GM23248 (cell line): ENCODE measurements around the gene GRB10. TPM values are rescaled to one million over a fixed set of nuclear protein-coding genes. Genes with fewer than 3 reads are reported as not detected.

ENCODE experiments used
- DNase-seq: peaks from one replicate; pipeline ENCODE4 v3.0.0-alpha.2; 2015
- H2AFZ ChIP-seq: fragments of 200-600 bp; sonication (generic); 2 replicates; pipeline ENCODE4 v1.6.1; 2016; ENCODE audit warnings: antibody characterized with exemption
- H3F3A ChIP-seq: fragments of 200-600 bp; sonication (generic); 2 replicates; pipeline ENCODE4 v1.6.1; 2016; ENCODE audit warnings: mild to moderate bottlenecking, antibody characterized with exemption, mixed run types; ENCODE audit not compliant: insufficient read depth
- H3K27ac ChIP-seq: fragments of 200-600 bp; sonication (generic); 2 replicates; pipeline ENCODE4 v1.5.1; 2016; ENCODE audit warnings: mild to moderate bottlenecking
- H3K27me3 ChIP-seq: fragments of 200-600 bp; sonication (generic); replicated peaks from 2 replicates; pipeline ENCODE4 v1.6.1; 2016; ENCODE audit warnings: mild to moderate bottlenecking; ENCODE audit not compliant: insufficient read depth
- H3K36me3 ChIP-seq: fragments of 200-600 bp; sonication (generic); 2 replicates; pipeline ENCODE4 v1.6.1; 2016; ENCODE audit warnings: low read depth, mild to moderate bottlenecking
- H3K4me1 ChIP-seq: fragments of 200-600 bp; sonication (generic); 2 replicates; pipeline ENCODE4 v1.6.1; 2016; ENCODE audit warnings: mild to moderate bottlenecking; ENCODE audit not compliant: insufficient read depth
- H3K4me2 ChIP-seq: fragments of 200-600 bp; sonication (generic); one replicate; pipeline ENCODE4 v1.6.1; 2016; ENCODE audit warnings: mild to moderate bottlenecking; ENCODE audit not compliant: unreplicated experiment
- H3K4me3 ChIP-seq: fragments of 200-600 bp; sonication (generic); 2 replicates; pipeline ENCODE4 v1.5.1; 2016; ENCODE audit warnings: mild to moderate bottlenecking
- H3K79me2 ChIP-seq: fragments of 200-600 bp; sonication (generic); 2 replicates; pipeline ENCODE4 v1.6.1; 2016; ENCODE audit warnings: mild to moderate bottlenecking; ENCODE audit not compliant: insufficient read depth
- H3K9ac ChIP-seq: fragments of 200-600 bp; sonication (generic); 2 replicates; pipeline ENCODE4 v1.6.1; 2016; ENCODE audit warnings: mild to moderate bottlenecking
- H3K9me2 ChIP-seq: fragments of 200-600 bp; sonication (generic); 2 replicates; pipeline ENCODE4 v1.6.1; 2016; ENCODE audit warnings: mixed run types, mild to moderate bottlenecking, moderate library complexity; ENCODE audit not compliant: insufficient read depth
- H3K9me3 ChIP-seq: fragments of 200-600 bp; sonication (generic); one replicate; pipeline ENCODE4 v1.6.1; 2017; ENCODE audit warnings: low read depth
- H4K20me1 ChIP-seq: fragments of 200-600 bp; sonication (generic); 2 replicates; pipeline ENCODE4 v1.6.0; 2016; ENCODE audit not compliant: insufficient read depth
- EZH2 ChIP-seq: fragments of 200-600 bp; sonication (generic); IDR thresholded peaks from 2 replicates; pipeline ENCODE4 v1.6.1; 2018; ENCODE audit warnings: antibody characterized with exemption, mild to moderate bottlenecking; ENCODE audit not compliant: insufficient read depth, poor library complexity, severe bottlenecking
- EZH2phosphoT487 ChIP-seq: fragments of 200-600 bp; sonication (generic); IDR thresholded peaks from 2 replicates; pipeline ENCODE4 v1.6.1; 2018; ENCODE audit warnings: antibody characterized with exemption, moderate library complexity, mild to moderate bottlenecking, low read depth; ENCODE audit not compliant: insufficient read depth
- WGBS, 2 experiments: methylation state at CpG; one replicate each; pipeline ENCODE4 v1.1.6; 2015 to 2017; ENCODE audit warnings: low lambda C conversion rate in 2 of 2, low coverage in 1 of 2; ENCODE audit errors: missing lambda C conversion rate in 2 of 2; 5-methylcytosine and 5-hydroxymethylcytosine counted together
- in situ Hi-C: fragments of 300-500 bp; cut with MboI; formaldehyde crosslinking; loops from 2 replicates; pipeline ENCODE4 v1.15.0; 2020
- polyA plus RNA-seq: library from polyadenylated mRNA; unstranded; fragments of >200 nt; fragmentation: Nextera tagmentation; extraction: Ambion mirVana; gene quantifications from 2 replicates; pipeline ENCODE4 v1.2.1, GENCODE V29; 2016
- total RNA-seq: library from RNA; depleted of rRNA; stranded (reverse); fragments of >200 nt; shearing (Covaris generic); gene quantifications from 2 replicates; pipeline ENCODE4 v1.2.3, GENCODE V29; 2014

Gene GRB10
- total and polyA plus RNA-seq, 2 experiments from 2014 or later: 12.9 to 25.9 TPM

DNA sequence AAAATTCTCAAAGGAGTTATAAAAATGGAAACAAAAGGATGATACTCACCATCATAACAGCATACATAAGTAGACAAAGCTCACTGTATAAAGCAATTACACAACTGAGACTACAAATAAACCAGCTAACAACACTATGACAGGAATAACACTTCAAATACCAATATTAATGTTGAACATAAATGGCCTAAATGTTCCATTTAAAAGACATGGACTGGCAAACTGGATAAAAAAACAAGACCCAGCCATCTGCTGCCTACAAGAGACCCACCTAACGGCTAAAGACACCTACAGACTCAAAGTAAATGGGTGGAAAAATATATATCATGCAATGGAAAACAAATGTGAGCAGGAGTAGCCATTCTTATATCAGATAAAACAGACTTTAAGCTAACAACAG lies 148.3 kb downstream of the GRB10 start:
- H3K4me2 ChIP-seq: no peak overlapping the region
- no peak overlapping the region for H3K4me3 ChIP-seq
- H3K27me3 ChIP-seq: no peaks in the 10 kb centered on the region
- no peaks in the 10 kb centered on the region for H3K9me2 ChIP-seq
- H3K79me2 ChIP-seq: peaks cover 63% of the 10 kb centered on the region
- WGBS, 2 experiments: 92 to 97% methylated on average over 1 of the region's 1 CpG
- H2AFZ ChIP-seq: no peak overlapping the region
- H3F3A ChIP-seq: peaks cover 15% of the 10 kb centered on the region
- no peak for DNase-seq
- H3K27ac ChIP-seq: no peak overlapping the region
- TF ChIP-seq EZH2phosphoT487: no peak
- TF ChIP-seq EZH2: no peak
- no peaks in the 10 kb centered on the region for H3K9me3 ChIP-seq
- in situ Hi-C loops: no loop called here
- H3K4me1 ChIP-seq: no peaks in the 10 kb centered on the region
- H3K9ac ChIP-seq: no peak overlapping the region
- no peaks in the 10 kb centered on the region for H3K36me3 ChIP-seq
- H4K20me1 ChIP-seq: peaks cover 14% of the 10 kb centered on the region; the same call in 1 of the 2 replicates

DNA sequence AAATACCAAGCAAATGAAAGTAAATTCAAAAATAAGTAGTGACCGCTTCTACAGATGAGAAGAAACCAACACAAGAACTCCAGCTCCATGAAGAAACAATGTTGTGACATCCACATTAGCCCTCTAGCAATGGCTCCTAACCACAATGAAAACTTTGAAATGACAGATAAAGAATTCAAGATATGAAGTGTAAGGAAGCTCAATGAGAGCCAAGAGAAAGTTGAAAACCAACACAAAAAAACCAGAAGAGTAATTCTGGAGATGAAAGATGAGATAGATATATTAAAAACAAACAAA lies 149.3 kb downstream of the GRB10 start:
- TF ChIP-seq EZH2 (no peak), EZH2phosphoT487 (no peak)
- no peak overlapping the region for H2AFZ ChIP-seq
- no peaks in the 10 kb centered on the region for H3K9me3 ChIP-seq
- no peaks in the 10 kb centered on the region for H3K27me3 ChIP-seq
- H3K79me2 ChIP-seq: peaks cover 63% of the 10 kb centered on the region
- H3F3A ChIP-seq: peaks cover 12% of the 10 kb centered on the region
- no peak overlapping the region for H3K27ac ChIP-seq
- no peaks in the 10 kb centered on the region for H3K4me1 ChIP-seq
- H3K4me3 ChIP-seq: no peak overlapping the region
- 95 to 100% methylated on average over 1 of the region's 1 CpG for WGBS, 2 experiments
- no peak for DNase-seq
- H3K9me2 ChIP-seq: no peaks in the 10 kb centered on the region
- in situ Hi-C loops: no loop called here
- H4K20me1 ChIP-seq: peaks cover 14% of the 10 kb centered on the region; the same call in 1 of the 2 replicates
- no peaks in the 10 kb centered on the region for H3K36me3 ChIP-seq
- H3K9ac ChIP-seq: no peak overlapping the region
- no peak overlapping the region for H3K4me2 ChIP-seq

DNA sequence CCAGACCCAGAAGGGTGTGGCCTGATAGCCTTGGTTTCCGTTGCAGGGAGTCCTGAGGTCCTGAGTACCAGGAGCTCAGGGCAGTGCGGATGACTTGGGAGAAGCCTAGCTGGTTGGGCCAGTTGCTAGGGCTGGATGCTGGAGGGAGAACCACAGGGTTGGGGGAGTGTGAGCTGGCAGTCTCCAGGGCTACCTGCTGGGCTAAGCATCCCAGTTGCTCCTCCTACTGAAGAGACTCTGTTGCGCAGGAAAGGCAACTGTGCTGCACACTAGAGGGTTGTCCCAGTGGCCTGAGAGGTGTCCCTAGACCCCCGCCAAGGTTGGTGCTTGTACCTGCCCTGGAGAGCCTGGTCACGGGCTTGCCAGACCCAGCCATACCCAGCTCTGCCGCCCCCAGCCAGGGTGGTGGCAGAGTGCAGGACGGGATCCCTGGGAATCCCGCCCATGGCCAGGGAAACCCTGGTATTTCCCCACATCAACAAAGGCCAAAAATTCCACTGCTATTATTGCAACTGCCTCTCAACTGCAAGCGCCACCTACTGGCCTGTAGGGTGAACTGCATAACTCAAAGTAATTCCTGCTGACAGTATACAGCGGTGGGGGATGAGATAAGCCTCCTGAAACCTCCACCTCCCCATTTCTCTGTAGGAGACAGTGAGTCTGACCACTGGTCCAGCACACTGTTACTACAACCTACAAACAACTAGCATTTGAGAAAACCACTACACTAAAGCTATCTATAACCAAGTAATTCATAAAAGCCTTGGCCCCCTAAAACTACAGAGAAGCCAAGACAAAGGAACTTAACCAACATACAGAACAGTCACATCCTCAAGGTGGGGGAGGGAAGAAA lies 149.9 kb downstream of the GRB10 start:
- in situ Hi-C loops: no loop called here
- peaks cover 63% of the 10 kb centered on the region for H3K79me2 ChIP-seq
- no peak overlapping the region for H3K4me2 ChIP-seq
- no peaks in the 10 kb centered on the region for H3K4me1 ChIP-seq
- no peaks in the 10 kb centered on the region for H3K9me2 ChIP-seq
- H4K20me1 ChIP-seq: peaks cover 14% of the 10 kb centered on the region; the same call in 1 of the 2 replicates
- H3K27me3 ChIP-seq: no peaks in the 10 kb centered on the region
- no peak overlapping the region for H3K4me3 ChIP-seq
- no peak for TF ChIP-seq EZH2phosphoT487
- no peak for TF ChIP-seq EZH2
- no peak overlapping the region for H2AFZ ChIP-seq
- H3K9ac ChIP-seq: no peak overlapping the region
- H3F3A ChIP-seq: peaks cover 7% of the 10 kb centered on the region
- WGBS, 2 experiments: 56 to 65% methylated on average over 10 of the region's 10 CpGs
- no peaks in the 10 kb centered on the region for H3K36me3 ChIP-seq
- no peak overlapping the region for H3K27ac ChIP-seq
- no peaks in the 10 kb centered on the region for H3K9me3 ChIP-seq
- peak; percentile 62 for DNase-seq

DNA sequence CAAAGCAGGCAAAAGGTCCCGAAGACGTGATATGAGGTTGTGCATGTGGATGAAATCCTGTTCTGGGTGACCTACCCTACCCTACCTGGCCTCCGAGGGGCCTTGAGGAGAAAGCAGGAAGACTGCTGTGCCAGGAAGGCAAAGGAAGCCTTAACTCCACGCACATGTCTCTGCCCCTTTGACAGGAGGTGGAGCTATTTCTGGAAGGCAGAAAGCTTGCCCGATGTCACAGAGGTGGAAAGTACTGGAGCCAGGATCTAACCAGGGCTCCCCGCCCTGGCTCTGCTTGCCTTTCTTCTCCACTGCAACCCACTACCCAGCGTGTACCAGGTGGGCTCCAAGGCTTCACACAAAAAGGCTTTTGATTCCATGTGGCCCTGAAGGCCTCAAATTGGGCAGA lies 151.1 kb downstream of the GRB10 start:
- H3K79me2 ChIP-seq: peaks cover 55% of the 10 kb centered on the region
- no peak overlapping the region for H3K9ac ChIP-seq
- no peaks in the 10 kb centered on the region for H3K9me2 ChIP-seq
- H3K4me1 ChIP-seq: no peaks in the 10 kb centered on the region
- H3K4me2 ChIP-seq: no peak overlapping the region
- H4K20me1 ChIP-seq: peaks cover 13% of the 10 kb centered on the region; the same call in 1 of the 2 replicates
- no peak for DNase-seq
- no peaks in the 10 kb centered on the region for H3F3A ChIP-seq
- H2AFZ ChIP-seq: no peak overlapping the region
- in situ Hi-C loops: no loop called here
- H3K27ac ChIP-seq: no peak overlapping the region
- WGBS, 2 experiments: 88 to 92% methylated on average over 7 of the region's 7 CpGs
- no peaks in the 10 kb centered on the region for H3K36me3 ChIP-seq
- no peaks in the 10 kb centered on the region for H3K27me3 ChIP-seq
- no peaks in the 10 kb centered on the region for H3K9me3 ChIP-seq
- TF ChIP-seq EZH2: no peak
- TF ChIP-seq EZH2phosphoT487: no peak
- no peak overlapping the region for H3K4me3 ChIP-seq
